Raji (cell line): ENCODE data around the gene GNB2.

ENCODE experiments used
- POLR2A ChIP-seq: IDR thresholded peaks from 2 replicates; pipeline ENCODE4 v1.6.1; 2011; ENCODE audit warnings: low read depth, low read length, control low read depth; ENCODE audit not compliant: insufficient read depth

GNB2 gene

GRCh38 chr7:100649826-100650565, 23.5 kb upstream of the GNB2 start:
- no peak for TF ChIP-seq POLR2A

- no peak for TF ChIP-seq POLR2A
Measured at GRCh38 chr7:100654908-100655831, 18.4 kb upstream of the GNB2 start.

DNA sequence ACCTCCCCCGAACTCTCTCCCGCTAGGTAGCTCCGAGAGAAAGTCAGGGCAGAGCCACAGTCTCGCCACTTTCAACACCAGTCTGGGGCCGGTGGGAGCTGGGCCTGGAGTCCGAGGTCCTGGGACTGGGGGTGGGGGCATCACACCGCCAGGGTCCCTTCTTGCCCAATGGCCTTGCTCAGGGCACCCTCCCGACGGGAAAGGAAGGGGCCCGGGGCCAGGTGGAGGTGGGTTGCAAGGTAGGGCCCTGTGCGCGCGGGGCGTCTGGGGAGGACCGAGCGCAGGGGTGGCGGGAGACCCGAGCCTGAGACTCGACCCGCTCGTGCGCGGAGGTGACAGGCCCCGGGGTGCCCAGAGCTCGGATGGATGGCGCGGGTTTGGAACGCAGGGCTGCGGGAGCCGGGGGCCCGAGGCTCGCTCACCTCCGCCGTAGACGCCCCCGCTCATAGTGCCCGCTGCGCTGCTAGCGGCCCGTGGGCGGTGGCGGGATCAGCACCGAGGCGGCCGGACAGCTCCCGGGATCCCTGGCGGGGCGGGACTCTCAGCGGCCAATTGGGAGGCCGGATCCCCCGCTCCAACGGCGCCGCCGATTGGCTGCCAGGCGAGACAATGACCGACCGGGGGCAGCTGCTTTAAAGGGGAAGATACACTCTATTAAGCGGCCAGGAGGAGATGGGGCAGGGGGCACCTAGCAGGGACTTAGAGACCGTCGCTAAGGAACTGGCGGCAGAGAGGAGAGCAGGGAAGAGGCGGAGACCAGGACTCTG, 17.4 kb upstream of the GNB2 start, which contains the start of gene ACTL6B:
Gene ACTL6B, minus strand, starts transcription at position 541 of the 767 bp plus-strand sequence. Its CDS starts 94 bp downstream, at position 447.
- TF ChIP-seq POLR2A: no peak

GRCh38 chr7:100665168-100665726, 8.3 kb upstream of the GNB2 start:
- no peak for TF ChIP-seq POLR2A

- no peak for TF ChIP-seq POLR2A
Measured at GRCh38 chr7:100667331-100668068, 6.0 kb upstream of the GNB2 start.

- TF ChIP-seq POLR2A: no peak
Measured at GRCh38 chr7:100668069-100668449, 5.5 kb upstream of the GNB2 start.

GRCh38 chr7:100670074-100670473, 3.5 kb upstream of the GNB2 start:
- no peak for TF ChIP-seq POLR2A

- TF ChIP-seq POLR2A: no peak
Measured at GRCh38 chr7:100671353-100672327, 1.9 kb upstream of the GNB2 start.

DNA sequence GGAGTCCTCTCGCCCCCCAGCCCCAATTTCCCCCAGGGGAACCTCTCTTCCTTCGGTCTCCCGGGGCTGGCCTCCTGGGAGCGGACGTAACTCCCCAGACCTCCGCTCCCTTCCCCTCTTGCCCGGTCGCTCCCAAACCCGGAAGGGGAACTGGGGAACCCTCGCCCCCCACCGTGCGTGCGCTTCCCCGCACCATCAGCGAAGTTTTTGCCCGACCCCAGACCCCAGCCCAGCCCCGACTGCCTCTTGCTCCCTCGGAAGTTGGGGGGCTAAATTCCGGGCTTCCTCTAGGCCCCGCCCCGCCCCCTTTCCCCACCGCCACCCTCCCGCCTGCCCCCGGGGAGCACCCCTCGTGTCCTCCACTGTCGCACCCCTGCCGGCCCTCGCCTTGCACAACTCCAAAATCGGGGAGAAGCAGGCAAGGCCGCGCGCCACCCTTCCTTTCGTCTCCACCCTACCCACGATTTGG, 436 bp downstream of the GNB2 start:
- TF ChIP-seq POLR2A: 0 out of 2 replicates have a peak, but pooled peaks have one; percentile 41

GRCh38 chr7:100674411-100675104, 1.0 kb downstream of the GNB2 start:
- no peak for TF ChIP-seq POLR2A

DNA sequence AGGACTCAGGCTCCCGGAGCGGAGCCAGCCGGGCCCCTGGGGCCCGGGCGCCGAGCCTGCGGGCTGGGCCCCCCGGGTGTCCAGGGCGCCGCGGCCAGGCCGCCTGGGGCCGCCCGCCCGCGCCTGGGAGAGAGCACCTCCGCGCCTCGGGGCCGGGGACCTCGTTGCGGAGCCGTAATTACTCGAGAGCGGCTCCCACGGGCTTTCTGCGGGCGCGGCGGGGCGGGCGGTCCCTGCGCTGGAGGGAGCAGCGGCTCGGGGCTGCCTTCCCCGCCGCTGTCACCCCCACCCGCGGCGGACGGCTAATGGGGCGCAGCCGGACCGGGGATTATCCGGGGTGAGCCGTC, 1.5 kb downstream of the GNB2 start:
- TF ChIP-seq POLR2A: no peak

DNA sequence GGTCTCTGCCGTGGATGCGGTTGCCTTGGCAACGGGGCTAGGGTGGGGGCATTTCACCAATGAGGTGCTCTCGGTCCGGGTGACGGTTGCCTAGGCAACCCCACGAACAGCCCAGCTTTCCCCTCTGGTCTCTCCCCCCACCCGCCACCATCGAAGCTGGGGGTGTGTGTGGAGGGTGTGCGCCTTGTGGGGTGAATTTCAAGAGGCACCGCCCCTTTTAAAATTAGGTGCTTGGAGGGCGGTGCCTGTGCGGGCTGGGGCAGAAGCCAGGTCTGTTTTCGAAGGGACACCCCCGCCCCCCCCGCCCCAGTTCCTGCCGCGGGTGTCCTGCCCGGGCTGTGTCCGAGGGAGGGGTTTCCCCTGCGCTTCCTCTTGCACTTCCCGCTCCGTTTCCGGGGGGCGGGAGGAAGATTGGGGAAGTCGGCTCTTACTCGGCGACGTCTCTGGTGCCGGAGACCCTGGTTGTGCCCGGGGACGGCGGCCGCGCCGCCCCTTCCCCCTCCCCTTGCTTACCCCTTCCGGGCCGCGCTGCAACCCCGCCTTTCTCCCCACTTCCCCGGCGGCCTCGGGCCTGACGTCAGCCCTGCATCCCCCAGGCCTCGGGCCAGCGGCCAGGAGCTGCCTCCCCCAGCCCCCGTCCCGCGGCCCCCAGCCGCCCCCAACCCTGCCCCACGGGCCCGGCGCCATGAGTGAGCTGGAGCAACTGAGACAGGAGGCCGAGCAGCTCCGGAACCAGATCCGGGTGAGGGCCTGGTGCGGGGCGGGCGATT, 2.2 kb downstream of the GNB2 start:
- TF ChIP-seq POLR2A: peak; percentile 47; the same call in 1 of the 2 replicates
